Measurements from ENCODE around the gene PRKCA. TPM values are rescaled to one million over a fixed set of nuclear protein-coding genes. Genes with fewer than 3 reads are reported as not detected.

Gene PRKCA
- total and polyA plus RNA-seq, 3 experiments from 2014 or later: 1.8 to 74.1 (median 73.9) TPM

DNA sequence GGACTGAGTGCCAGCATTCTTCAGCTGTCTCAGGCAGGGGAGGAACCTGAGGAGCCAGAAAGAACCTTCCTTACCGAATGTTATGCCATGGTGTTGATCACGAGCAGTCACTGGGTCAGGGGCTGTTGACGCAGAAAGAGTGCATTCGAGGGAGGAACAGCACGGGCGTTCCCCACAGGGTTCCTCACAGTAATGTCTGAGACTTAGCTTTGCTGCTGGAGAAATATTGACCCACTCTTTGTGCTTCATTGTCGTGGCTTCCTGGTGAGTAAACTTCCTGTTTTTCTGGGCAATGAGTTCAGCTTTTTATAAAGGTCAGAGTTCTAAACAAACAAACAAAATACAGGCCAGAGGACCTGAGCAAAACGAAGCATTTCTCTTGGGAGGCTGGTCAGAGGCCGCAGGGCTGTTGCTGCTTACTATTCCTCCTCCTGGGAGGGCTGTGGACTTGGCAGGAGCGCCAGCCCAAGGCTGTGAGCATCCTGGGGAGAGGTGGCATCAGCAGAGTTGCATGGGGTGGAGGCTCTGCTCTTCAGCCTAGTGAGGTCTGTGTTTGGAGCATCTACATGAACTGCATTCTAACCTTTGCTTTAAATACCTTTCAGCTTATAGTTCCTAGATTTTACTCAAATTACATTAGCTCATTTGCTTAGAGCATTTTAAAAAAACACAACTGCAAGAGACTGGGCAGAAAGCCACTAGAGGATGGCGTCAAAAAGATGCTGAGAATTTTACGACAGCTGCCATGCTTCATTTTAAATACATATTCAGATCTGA lies 389.4 kb downstream of the PRKCA start:
- no peaks in the 10 kb centered on the region for H3K9me3 ChIP-seq (ENCODE audit: low read length)
- peak overlapping the region; percentile 43 to 79 (median 64) for H3K4me3 Mint-ChIP-seq
- no peaks in the 10 kb centered on the region for H3K27me3 ChIP-seq (ENCODE audit: insufficient read depth, low read length, poor library complexity, severe bottlenecking)
- peak in 1 of 5 donors; percentile 33 for DNase-seq
- H3K4me3 ChIP-seq (ENCODE audit: low read length): no peak overlapping the region
- H3K27ac Mint-ChIP-seq: peak overlapping the region; percentile 62 to 98 (median 94)
- peaks cover 33 to 79% (median 39%) of the 10 kb centered on the region in 3 donors for H3K36me3 Mint-ChIP-seq
- H3K9me3 Mint-ChIP-seq: peaks cover 0 to 2% (median 1%) of the 10 kb centered on the region in 5 donors
- no peaks in the 10 kb centered on the region for H3K4me1 ChIP-seq (ENCODE audit: insufficient read depth, low read length)
- H3K4me1 Mint-ChIP-seq: peaks cover 19 to 29% (median 21%) of the 10 kb centered on the region in 3 donors
- ChIA-PET CTCF (no interaction called here), POLR2A (no interaction called here)
- no peak overlapping the region for H3K27ac ChIP-seq (ENCODE audit: low read depth, low read length)
- no peaks in the 10 kb centered on the region for H3K27me3 Mint-ChIP-seq
- H3K36me3 ChIP-seq (ENCODE audit: insufficient read depth, low read length): peaks cover 57% of the 10 kb centered on the region

- Histone ChIP-seq H3K4me3 (ENCODE audit: low read length) (no peak overlapping the region), H3K27ac (ENCODE audit: low read depth, low read length) (no peak overlapping the region), H3K27me3 (ENCODE audit: insufficient read depth, low read length, poor library complexity, severe bottlenecking) (no peaks in the 10 kb centered on the region), H3K9me3 (ENCODE audit: low read length) (no peaks in the 10 kb centered on the region), H3K36me3 (ENCODE audit: insufficient read depth, low read length) (peaks cover 58% of the 10 kb centered on the region), H3K4me1 (ENCODE audit: insufficient read depth, low read length) (no peaks in the 10 kb centered on the region)
- ChIA-PET CTCF (no interaction called here), POLR2A (no interaction called here)
- no peak for DNase-seq
- Mint-ChIP-seq H3K4me3 (peak overlapping the region in 2 of 7 donors; percentile 3 to 79), H3K36me3 (peaks cover 39 to 80% (median 44%) of the 10 kb centered on the region in 3 donors), H3K27ac (peak overlapping the region in 6 of 8 donors; percentile 89 to 98 (median 94)), H3K27me3 (no peaks in the 10 kb centered on the region), H3K4me1 (peaks cover 19 to 29% (median 21%) of the 10 kb centered on the region in 3 donors), H3K9me3 (peaks cover 0 to 7% (median 5%) of the 10 kb centered on the region in 5 donors)
Observed at GRCh38 chr17:66692421-66692690, 389.9 kb downstream of the PRKCA start.

- ChIA-PET POLR2A (no interaction called here), CTCF (no interaction called here)
- H3K4me3 ChIP-seq (ENCODE audit: low read length): no peak overlapping the region
- peaks cover 8 to 21% (median 14%) of the 10 kb centered on the region in 5 donors for H3K9me3 Mint-ChIP-seq
- H3K27ac Mint-ChIP-seq: peak overlapping the region in 2 of 8 donors; percentile 11 to 75
- H3K27me3 ChIP-seq (ENCODE audit: insufficient read depth, low read length, poor library complexity, severe bottlenecking): no peaks in the 10 kb centered on the region
- H3K4me1 ChIP-seq (ENCODE audit: insufficient read depth, low read length): no peaks in the 10 kb centered on the region
- H3K36me3 Mint-ChIP-seq: peaks cover 32 to 64% (median 39%) of the 10 kb centered on the region in 3 donors
- no peaks in the 10 kb centered on the region for H3K9me3 ChIP-seq (ENCODE audit: low read length)
- H3K27me3 Mint-ChIP-seq: no peaks in the 10 kb centered on the region
- H3K4me3 Mint-ChIP-seq: no peak overlapping the region
- peaks cover 18 to 21% (median 19%) of the 10 kb centered on the region in 3 donors for H3K4me1 Mint-ChIP-seq
- peaks cover 37% of the 10 kb centered on the region for H3K36me3 ChIP-seq (ENCODE audit: insufficient read depth, low read length)
- no peak for DNase-seq
- H3K27ac ChIP-seq (ENCODE audit: low read depth, low read length): no peak overlapping the region
Observed at GRCh38 chr17:66695098-66695497, 392.7 kb downstream of the PRKCA start.

- Mint-ChIP-seq H3K4me3 (no peak overlapping the region), H3K9me3 (peaks cover 8 to 21% (median 14%) of the 10 kb centered on the region in 5 donors), H3K27ac (peak overlapping the region in 1 of 8 donors; percentile 67), H3K36me3 (peaks cover 27 to 39% (median 30%) of the 10 kb centered on the region in 3 donors), H3K27me3 (no peaks in the 10 kb centered on the region), H3K4me1 (no peaks in the 10 kb centered on the region)
- no peaks in the 10 kb centered on the region for H3K27me3 ChIP-seq (ENCODE audit: insufficient read depth, low read length, poor library complexity, severe bottlenecking)
- CTCF ChIA-PET: no interaction called here
- no peak for DNase-seq
- no peaks in the 10 kb centered on the region for H3K9me3 ChIP-seq (ENCODE audit: low read length)
- no peak overlapping the region for H3K27ac ChIP-seq (ENCODE audit: low read depth, low read length)
- H3K4me1 ChIP-seq (ENCODE audit: insufficient read depth, low read length): no peaks in the 10 kb centered on the region
- no peak overlapping the region for H3K4me3 ChIP-seq (ENCODE audit: low read length)
- POLR2A ChIA-PET: no interaction called here
- H3K36me3 ChIP-seq (ENCODE audit: insufficient read depth, low read length): peaks cover 22% of the 10 kb centered on the region
Observed at GRCh38 chr17:66698270-66698669, 395.9 kb downstream of the PRKCA start.

DNA sequence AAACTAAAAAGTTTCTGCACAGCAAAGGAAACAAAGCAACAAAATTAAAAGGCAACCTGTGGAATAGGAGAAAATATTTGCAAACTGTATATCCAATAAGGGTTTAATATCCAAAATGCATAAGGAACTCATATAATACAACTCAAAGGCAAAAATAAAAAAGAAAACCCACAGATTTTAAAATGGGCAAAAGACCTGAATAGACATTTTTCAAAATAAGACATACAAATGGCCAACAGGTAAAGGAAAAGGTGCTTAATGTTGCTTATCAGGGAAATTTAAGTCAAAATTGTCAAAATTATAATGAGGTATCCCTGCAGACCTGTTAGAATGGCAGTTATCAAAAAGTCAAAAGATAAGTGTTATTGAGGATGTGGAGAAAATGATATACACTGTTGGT lies 399.0 kb downstream of the PRKCA start:
- Mint-ChIP-seq H3K4me3 (no peak overlapping the region), H3K27me3 (no peaks in the 10 kb centered on the region), H3K4me1 (peaks cover 13 to 16% (median 13%) of the 10 kb centered on the region in 3 donors), H3K27ac (no peak overlapping the region), H3K9me3 (peaks cover 8 to 21% (median 14%) of the 10 kb centered on the region in 5 donors), H3K36me3 (peaks cover 15 to 26% (median 17%) of the 10 kb centered on the region in 3 donors)
- Histone ChIP-seq H3K4me1 (ENCODE audit: insufficient read depth, low read length) (no peaks in the 10 kb centered on the region), H3K27me3 (ENCODE audit: insufficient read depth, low read length, poor library complexity, severe bottlenecking) (no peaks in the 10 kb centered on the region), H3K4me3 (ENCODE audit: low read length) (no peak overlapping the region), H3K9me3 (ENCODE audit: low read length) (no peaks in the 10 kb centered on the region), H3K36me3 (ENCODE audit: insufficient read depth, low read length) (peaks cover 13% of the 10 kb centered on the region), H3K27ac (ENCODE audit: low read depth, low read length) (no peak overlapping the region)
- no peak for DNase-seq
- ChIA-PET POLR2A (no interaction called here), CTCF (no interaction called here)

DNA sequence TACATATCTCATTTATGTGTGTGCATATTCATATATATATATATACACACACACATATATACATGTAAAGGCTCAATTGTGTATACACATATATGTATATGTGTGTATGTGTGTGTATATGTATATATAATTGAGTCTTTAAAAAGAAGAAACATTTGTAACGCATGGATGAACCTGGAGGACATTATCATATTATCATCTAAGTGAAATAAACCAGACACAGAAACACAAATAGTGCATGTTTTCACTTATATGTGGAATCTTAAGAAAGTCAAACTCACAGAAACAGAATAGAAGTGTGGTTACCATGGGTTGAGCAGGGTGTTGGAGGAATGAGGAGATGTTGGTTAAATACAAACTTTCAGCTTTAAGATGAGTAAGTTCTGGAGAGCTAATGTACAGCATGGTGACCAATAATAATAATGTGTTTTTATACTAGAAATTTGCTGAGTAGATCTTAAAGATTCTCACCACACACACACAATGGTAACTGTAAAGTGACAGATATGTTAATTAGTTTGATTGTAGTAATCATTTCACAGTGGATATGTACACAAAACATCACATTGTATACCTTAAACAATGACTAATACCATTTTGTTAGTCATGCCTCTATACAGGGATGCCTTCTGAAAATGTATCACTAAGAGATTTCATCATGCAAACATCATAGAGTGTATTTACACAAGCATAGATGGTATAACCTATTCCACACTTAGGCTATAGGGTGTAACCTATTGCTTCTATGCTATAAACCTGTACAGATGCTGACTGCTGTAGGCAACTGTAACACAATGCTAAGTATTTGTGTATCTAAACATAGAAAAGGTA lies 399.9 kb downstream of the PRKCA start:
- H3K36me3 ChIP-seq (ENCODE audit: insufficient read depth, low read length): peaks cover 4% of the 10 kb centered on the region
- POLR2A ChIA-PET: no interaction called here

DNA sequence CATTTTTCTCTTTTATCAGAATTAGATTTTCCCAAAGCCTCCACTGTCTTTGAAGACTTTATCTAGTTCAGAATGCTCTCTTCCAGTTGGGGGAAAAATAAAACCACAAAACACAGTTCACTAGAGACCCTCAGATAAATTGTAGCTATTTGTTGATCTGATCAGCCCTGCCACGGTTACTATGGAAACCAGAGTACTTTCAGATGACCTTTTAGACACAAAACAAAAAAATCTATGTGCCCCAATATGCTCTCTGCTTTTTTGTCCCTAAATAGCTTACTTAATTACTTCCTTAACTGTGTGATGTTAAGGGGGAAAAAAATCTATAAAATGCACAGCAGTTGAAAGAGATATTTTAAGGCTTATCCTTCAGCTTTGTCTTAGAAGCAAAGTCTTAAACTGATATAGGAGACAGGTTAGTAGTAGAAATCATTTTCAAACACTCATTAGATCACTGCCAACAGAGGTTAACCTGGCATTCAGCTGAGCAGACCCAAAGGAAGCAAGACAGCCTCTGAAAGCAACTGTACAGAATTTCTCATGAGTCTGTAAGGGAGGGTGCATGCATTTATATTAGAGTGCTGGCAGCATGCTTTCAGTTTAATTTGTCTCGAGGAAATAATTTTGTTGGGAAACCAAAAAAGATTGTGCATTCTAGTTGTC lies 402.6 kb downstream of the PRKCA start:
- H3K36me3 Mint-ChIP-seq: peaks cover 0 to 3% (median 0%) of the 10 kb centered on the region in 3 donors
- no peaks in the 10 kb centered on the region for H3K27me3 ChIP-seq (ENCODE audit: insufficient read depth, low read length, poor library complexity, severe bottlenecking)
- H3K27ac ChIP-seq (ENCODE audit: low read depth, low read length): no peak overlapping the region
- no peaks in the 10 kb centered on the region for H3K9me3 ChIP-seq (ENCODE audit: low read length)
- no peak overlapping the region for H3K4me3 ChIP-seq (ENCODE audit: low read length)
- peaks cover 13 to 20% (median 15%) of the 10 kb centered on the region in 3 donors for H3K4me1 Mint-ChIP-seq
- POLR2A ChIA-PET: no interaction called here
- H3K36me3 ChIP-seq (ENCODE audit: insufficient read depth, low read length): no peaks in the 10 kb centered on the region
- DNase-seq: no peak
- peak overlapping the region in 2 of 7 donors; percentile 3 to 7 for H3K4me3 Mint-ChIP-seq
- H3K9me3 Mint-ChIP-seq: no peaks in the 10 kb centered on the region
- H3K27ac Mint-ChIP-seq: peak overlapping the region; percentile 27 to 87 (median 72)
- CTCF ChIA-PET: no interaction called here
- no peaks in the 10 kb centered on the region for H3K27me3 Mint-ChIP-seq
- no peaks in the 10 kb centered on the region for H3K4me1 ChIP-seq (ENCODE audit: insufficient read depth, low read length)

More for the DNA sequence above, 399.9 kb downstream of the PRKCA start:
- Mint-ChIP-seq H3K27me3 (no peaks in the 10 kb centered on the region), H3K4me1 (peaks cover 13 to 16% (median 13%) of the 10 kb centered on the region in 3 donors), H3K27ac (peak overlapping the region in 1 of 8 donors; percentile 1), H3K9me3 (peaks cover 7 to 14% (median 11%) of the 10 kb centered on the region in 5 donors), H3K4me3 (no peak overlapping the region), H3K36me3 (peaks cover 9 to 18% (median 9%) of the 10 kb centered on the region in 3 donors)
- no peak overlapping the region for H3K4me3 ChIP-seq (ENCODE audit: low read length)
- H3K9me3 ChIP-seq (ENCODE audit: low read length): no peaks in the 10 kb centered on the region
- DNase-seq: no peak
- CTCF ChIA-PET: no interaction called here
- H3K4me1 ChIP-seq (ENCODE audit: insufficient read depth, low read length): no peaks in the 10 kb centered on the region
- H3K27me3 ChIP-seq (ENCODE audit: insufficient read depth, low read length, poor library complexity, severe bottlenecking): no peaks in the 10 kb centered on the region
- no peak overlapping the region for H3K27ac ChIP-seq (ENCODE audit: low read depth, low read length)

Measured in CD8-positive, alpha-beta memory T cell (primary cell).